ENCODE results near the gene NBPF20.
"Not testable (repeated sequence)": the region's sequence is repeated elsewhere in the genome, so short reads cannot be mapped to it uniquely, and the experiment has no call there.

Gene NBPF20

GRCh38 chr1:145424612-145425435 lies 579 bp downstream of the NBPF20 start:
- DNase-seq: peak; percentile 51

DNA sequence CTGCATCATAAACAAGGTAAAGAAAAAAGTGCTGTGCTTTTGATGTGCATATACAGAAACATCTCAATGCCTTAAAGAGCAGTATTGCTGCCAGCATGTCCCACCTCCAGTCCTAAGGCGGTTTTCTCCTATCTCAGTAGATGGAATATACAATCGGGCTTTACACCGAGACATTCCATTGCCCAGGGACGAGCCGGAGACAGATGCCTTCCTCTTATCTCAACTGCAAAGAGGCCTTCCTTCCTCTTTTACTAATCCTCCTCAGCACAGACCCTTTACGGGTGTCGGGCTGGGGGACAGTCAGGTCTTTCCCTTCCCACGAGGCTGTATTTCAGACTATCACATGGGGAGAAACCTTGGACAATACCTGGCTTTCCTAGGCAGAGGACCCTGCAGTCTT lies 10.3 kb downstream of the NBPF20 start:
- DNase-seq: not testable (repeated sequence)

DNA sequence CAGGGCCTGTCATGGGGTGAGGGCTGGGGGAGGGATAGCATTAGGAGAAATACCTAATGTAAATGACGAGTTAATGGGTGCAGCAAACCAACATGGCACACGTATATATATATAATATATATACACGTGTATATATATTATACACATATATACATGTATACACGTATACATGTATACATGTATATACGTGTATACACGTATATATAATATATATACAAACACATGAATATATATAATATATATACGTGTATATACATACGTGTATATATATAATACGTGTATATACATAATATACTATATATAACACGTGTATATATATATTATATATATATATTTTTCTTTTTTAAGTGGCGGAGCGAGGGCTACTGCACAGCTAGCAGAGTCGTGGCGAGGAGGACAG lies 18.1 kb downstream of the NBPF20 start:
- DNase-seq: not testable (repeated sequence)

DNA sequence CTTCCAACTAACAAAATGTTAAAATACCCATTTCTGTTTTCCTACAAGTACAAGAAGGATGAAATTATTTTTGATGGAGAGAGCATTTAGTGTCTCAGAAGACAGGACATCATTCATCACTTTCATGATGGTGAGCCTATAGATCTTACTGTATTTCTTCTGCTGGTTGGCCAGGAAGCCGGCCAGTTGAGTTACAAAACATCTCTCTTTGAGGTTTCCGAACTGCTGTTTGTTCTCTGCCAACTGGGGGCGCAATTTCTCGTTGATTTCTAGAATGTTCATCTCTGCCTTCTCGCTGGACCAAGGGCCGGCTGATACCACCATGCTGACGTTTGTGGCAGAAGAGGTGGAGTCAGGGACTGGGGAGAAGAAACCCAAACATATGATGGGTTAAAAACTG lies 20.5 kb downstream of the NBPF20 start:
- DNase-seq: not testable (repeated sequence)

GRCh38 chr1:145400701-145401100 lies 24.7 kb downstream of the NBPF20 start:
- DNase-seq: not testable (repeated sequence)
